K562 (cell line): ENCODE data around the gene GRAMD2B. TPM values are rescaled to one million over a fixed set of nuclear protein-coding genes. Genes with fewer than 3 reads are reported as not detected.

ENCODE experiments used
- ATAC-seq: fragments of 200-7000 bp; cut with Tn5 transposase; 3 replicates; pipeline ENCODE4 v1.9.1; 2020; ENCODE audit warnings: moderate library complexity
- BruUV-seq: library from RNA; stranded (reverse); fragments of 400-500 nt; replicated peaks from 2 replicates; lab custom pipeline; 2021; lab: Mats Ljungman, UMichigan
- CTCF ChIA-PET: fragments of 300-600 bp; formaldehyde crosslinking; extraction: SDS; loops from one replicate; lab custom pipeline; 2021; ENCODE audit warnings: low intra/inter-chr PET ratio; lab: Yijun Ruan, JAX
- POLR2A ChIA-PET: fragments of 300-600, 350-650 bp; sonication (Branson Sonifier 250); formaldehyde crosslinking; extraction: SDS; loops from one replicate; lab custom pipeline; 2021; ENCODE audit warnings: antibody characterized with exemption, inconsistent platforms; lab: Yijun Ruan, JAX
- DNase-seq, 4 experiments: peaks; one replicate each; pipeline versions ENCODE4 v3.0.0 to v3.0.0-alpha.2; 2011 to 2018; ENCODE audit warnings: low spot score in 3 of 4, mixed read lengths in 3 of 4; ENCODE audit errors: extremely low read depth in 1 of 4
- FAIRE-seq: peaks from 2 replicates; lab custom pipeline; 2011; peaks lifted over from hg19 to GRCh38; lab: Jason Lieb, UNC
- H2AFZ ChIP-seq: 2 replicates; pipeline ENCODE4 v1.6.0; 2011; ENCODE audit warnings: low read depth, low read length, control low read depth, inconsistent platforms
- H3K27ac ChIP-seq: fragments of 200-600 bp; 3 replicates; pipeline ENCODE4 v1.8.0; 2011; ENCODE audit warnings: low read depth, mild to moderate bottlenecking, control low read depth, inconsistent platforms, low read length, moderate library complexity, mixed read lengths; ENCODE audit errors: extremely low read depth
- H3K27me3 ChIP-seq, 2 experiments: fragments of 300-600 bp in 1 of 2; 2 replicates in 1 of 2; 3 replicates in 1 of 2; pipeline versions ENCODE4 v1.6.0 to v1.8.0; 2011; ENCODE audit warnings: inconsistent platforms in 2 of 2, low read length in 2 of 2, mild to moderate bottlenecking in 1 of 2, mixed read lengths in 1 of 2, moderate library complexity in 1 of 2; ENCODE audit not compliant: control insufficient read depth in 2 of 2, insufficient read depth in 2 of 2
- H3K36me3 ChIP-seq: fragments of 300-600 bp; 3 replicates; pipeline ENCODE4 v1.8.0; 2011; ENCODE audit warnings: mild to moderate bottlenecking, low read length, inconsistent platforms; ENCODE audit not compliant: control insufficient read depth, insufficient read depth
- H3K4me1 ChIP-seq, 2 experiments: fragments of 200-600 bp in 1 of 2; replicated peaks in 1 of 2; 2 replicates in 1 of 2; 3 replicates in 1 of 2; pipeline versions ENCODE4 v1.5.1 to v1.8.0; 2011; ENCODE audit warnings: inconsistent platforms in 2 of 2, low read length in 2 of 2, mild to moderate bottlenecking in 1 of 2, mixed read lengths in 1 of 2, moderate library complexity in 1 of 2; ENCODE audit not compliant: control insufficient read depth in 2 of 2, insufficient read depth in 2 of 2
- H3K4me2 ChIP-seq: 2 replicates; pipeline ENCODE4 v1.6.1; 2011; ENCODE audit warnings: low read length, control low read depth, inconsistent platforms, mixed read lengths; ENCODE audit not compliant: insufficient read depth
- H3K4me3 ChIP-seq: fragments of 200-600 bp; sonication (generic), shearing (Covaris generic); 2 replicates; pipeline ENCODE4 v1.5.1; 2016; ENCODE audit warnings: control low read depth, inconsistent platforms
- H3K79me2 ChIP-seq: fragments of 200-600 bp; 3 replicates; pipeline ENCODE4 v1.8.0; 2011; ENCODE audit warnings: low read length, inconsistent platforms; ENCODE audit not compliant: control insufficient read depth, insufficient read depth
- H3K9ac ChIP-seq, 2 experiments: 2 replicates each; pipeline versions ENCODE4 v1.6.0 to v1.6.1; 2011; ENCODE audit warnings: low read depth in 2 of 2, low read length in 2 of 2, control low read depth in 1 of 2, inconsistent platforms in 1 of 2, mild to moderate bottlenecking in 1 of 2, mixed read lengths in 1 of 2; ENCODE audit not compliant: insufficient read depth in 1 of 2
- H3K9me1 ChIP-seq: one replicate; pipeline ENCODE4 v1.6.0; 2011; ENCODE audit warnings: inconsistent platforms, mild to moderate bottlenecking, low read length, moderate library complexity; ENCODE audit not compliant: control insufficient read depth, insufficient read depth
- H3K9me3 ChIP-seq: replicated peaks from 2 replicates; pipeline ENCODE4 v1.5.1; 2011; ENCODE audit warnings: low read depth, low read length, inconsistent platforms; ENCODE audit not compliant: control insufficient read depth, insufficient read depth
- H4K20me1 ChIP-seq: replicated peaks from 2 replicates; pipeline ENCODE4 v1.6.1; 2011; ENCODE audit warnings: low read length, inconsistent platforms, mixed read lengths; ENCODE audit not compliant: control insufficient read depth, insufficient read depth
- ARHGAP35 ChIP-seq: fragments of 450-650 bp; IDR thresholded peaks from 2 replicates; pipeline ENCODE4 v1.6.1; 2018; ENCODE audit not compliant: partially characterized antibody
- CHD4 ChIP-seq: fragments of 200-600 bp; sonication (generic); IDR thresholded peaks from 3 replicates; pipeline ENCODE4 v1.6.1; 2012; ENCODE audit warnings: low read depth, mild to moderate bottlenecking, mixed read lengths, low read length, inconsistent platforms; ENCODE audit not compliant: insufficient read depth, insufficient replicate concordance, poor library complexity, severe bottlenecking
- CTBP1 ChIP-seq: fragments of 450-650 bp; IDR thresholded peaks from 2 replicates; pipeline ENCODE4 v1.6.1; 2016; ENCODE audit warnings: borderline replicate concordance
- EWSR1 ChIP-seq: fragments of 450-650 bp; IDR thresholded peaks from 2 replicates; pipeline ENCODE4 v1.6.1; 2018; ENCODE audit warnings: borderline replicate concordance, mild to moderate bottlenecking, low read depth, moderate library complexity; ENCODE audit not compliant: partially characterized antibody
- MAFG ChIP-seq: fragments of 450-650 bp; conservative IDR thresholded peaks from 2 replicates; pipeline ENCODE4 v1.6.1; 2016; ENCODE audit warnings: missing genetic modification characterization, missing compliant biosample characterization
- MCM5 ChIP-seq: fragments of 450-650 bp; IDR thresholded peaks from 2 replicates; pipeline ENCODE4 v1.6.1; 2016; ENCODE audit warnings: low read depth
- MIER1 ChIP-seq: fragments of 450-650 bp; IDR thresholded peaks from 2 replicates; pipeline ENCODE4 v1.6.1; 2016; ENCODE audit warnings: antibody characterized with exemption, mild to moderate bottlenecking, low read depth
- MYBL2 ChIP-seq, 2 experiments: fragments of 450-650 bp in 1 of 2; sonication (generic) in 1 of 2; formaldehyde crosslinking in 1 of 2; IDR thresholded peaks; 2 replicates each; pipeline versions ENCODE4 v1.6.1 to v1.8.1; 2017 to 2022; ENCODE audit warnings: borderline replicate concordance in 1 of 2, inconsistent platforms in 1 of 2, low read depth in 1 of 2, mild to moderate bottlenecking in 1 of 2, missing genetic modification reagents in 1 of 2, moderate library complexity in 1 of 2
- NEUROD1 ChIP-seq: fragments of 150-350 bp; IDR thresholded peaks from 2 replicates; pipeline ENCODE4 v1.6.1; 2014; ENCODE audit warnings: borderline replicate concordance, low read length, low read depth; ENCODE audit not compliant: partially characterized antibody
- RBBP5 ChIP-seq: fragments of 200-600 bp; sonication (generic); IDR thresholded peaks from 2 replicates; pipeline ENCODE4 v1.6.1; 2012; ENCODE audit warnings: borderline replicate concordance, mild to moderate bottlenecking, low read length, control low read depth, inconsistent platforms; ENCODE audit not compliant: insufficient read depth, poor library complexity, severe bottlenecking
- RBFOX2 ChIP-seq: fragments of 200-400 bp; formaldehyde crosslinking; IDR thresholded peaks from 2 replicates; pipeline ENCODE4 v1.6.1; 2017; ENCODE audit warnings: low read depth, mild to moderate bottlenecking, low read length, moderate library complexity
- RCOR1 ChIP-seq, 2 experiments: IDR thresholded peaks; 2 replicates each; pipeline ENCODE4 v1.6.1; 2012; ENCODE audit warnings: low read depth in 2 of 2, low read length in 2 of 2, borderline replicate concordance in 1 of 2, improper control_type of control experiment in 1 of 2
- STAT5A ChIP-seq: IDR thresholded peaks from 2 replicates; pipeline ENCODE4 v1.6.1; 2012; ENCODE audit warnings: low read length, inconsistent platforms, borderline replicate concordance
- TAF1 ChIP-seq: IDR thresholded peaks from 2 replicates; pipeline ENCODE4 v1.6.1; 2011; ENCODE audit warnings: mild to moderate bottlenecking, low read length, moderate library complexity; ENCODE audit not compliant: insufficient read depth, control insufficient read depth, severe bottlenecking; ENCODE audit errors: extremely low read depth
- XRCC4 ChIP-seq: IDR thresholded peaks from one replicate; pipeline ENCODE4 v1.6.1; 2011; ENCODE audit not compliant: insufficient read depth, insufficient read length; ENCODE audit errors: extremely low read depth
- ZC3H4 ChIP-seq: sonication (generic); formaldehyde crosslinking; IDR thresholded peaks from 2 replicates; pipeline ENCODE4 v1.9.0; 2021; ENCODE audit warnings: missing genetic modification reagents, borderline replicate concordance
- ZNF174 ChIP-seq: fragments of 250-450 bp; sonication (Bioruptor Pico); IDR thresholded peaks from 2 replicates; pipeline ENCODE4 v1.4.0; 2020; ENCODE audit warnings: mild to moderate bottlenecking
- ZNF197 ChIP-seq: fragments of 200-800 bp; sonication (Bioruptor generic); IDR thresholded peaks from 2 replicates; pipeline ENCODE4 v1.6.1; 2016; ENCODE audit warnings: low read depth, missing genetic modification characterization, missing compliant biosample characterization
- ZNF436 ChIP-seq: fragments of 250-450, 450-650 bp; sonication (Bioruptor Pico); formaldehyde crosslinking; IDR thresholded peaks from 2 replicates; pipeline ENCODE4 v1.7.0; 2020; ENCODE audit warnings: mild to moderate bottlenecking
- ZNF77 ChIP-seq: fragments of 250-450 bp; sonication (Bioruptor Pico); IDR thresholded peaks from 2 replicates; pipeline ENCODE4 v1.5.0; 2020
- WGBS: fragments of 100-300 bp; shearing (Covaris generic); methylation state at CpG from one replicate; pipeline ENCODE4 v1.1.6; 2016; ENCODE audit warnings: low coverage, mixed read lengths; ENCODE audit not compliant: insufficient coverage; ENCODE audit errors: missing lambda C conversion rate; 5-methylcytosine and 5-hydroxymethylcytosine counted together
- in situ Hi-C: fragments of 300-500 bp; cut with MboI; formaldehyde crosslinking; loops from 4 replicates; pipeline ENCODE4 v1.15.0; 2018; ENCODE audit warnings: inconsistent platforms, mixed read lengths
- intact Hi-C: fragments of 100-400 bp; cut with micrococcal nuclease; formaldehyde crosslinking; loops from 2 replicates; pipeline ENCODE4 v1.14.2; 2022
- polyA plus RNA-seq, 8 experiments: library from polyadenylated mRNA; depleted of rRNA in 4 of 8; stranded (reverse) in 5 of 8; unstranded in 3 of 8; fragments of >200 nt; fragmentation: Nextera tagmentation in 2 of 8; fragmentation: Illumina TruSeq in 1 of 8; extraction: Ambion mirVana in 2 of 8; extraction: Trizol in 1 of 8; gene quantifications; 2 replicates each; pipeline versions ENCODE4 v1.2.1 to v1.2.3, GENCODE V29; 2011 to 2014; ENCODE audit warnings: inconsistent platforms in 1 of 8, missing spikeins in 1 of 8
- total RNA-seq, 7 experiments: library from RNA; depleted of rRNA in 6 of 7; stranded (reverse); fragments of >200 nt in 6 of 7; fragmentation: Illumina TruSeq in 2 of 7; extraction: Trizol in 2 of 7; gene quantifications; 2 replicates each; pipeline versions ENCODE4 v1.2.1 to v1.2.3, GENCODE V29; 2011 to 2021; ENCODE audit warnings: low replicate concordance in 1 of 7
- TF ChIP-seq, protein P1 (sequence below): fragments of 250-450 bp; sonication (Bioruptor Pico); IDR thresholded peaks from 2 replicates; pipeline ENCODE4 v1.9.0; 2021; ENCODE audit warnings: mild to moderate bottlenecking, inconsistent platforms

Gene GRAMD2B
- total and polyA plus RNA-seq, 9 of the 15 experiments (the other 6 are each of a cell fraction or from before 2014, with no cell fraction given) = 0.32 to 4.2 (median 1.4) TPM

DNA sequence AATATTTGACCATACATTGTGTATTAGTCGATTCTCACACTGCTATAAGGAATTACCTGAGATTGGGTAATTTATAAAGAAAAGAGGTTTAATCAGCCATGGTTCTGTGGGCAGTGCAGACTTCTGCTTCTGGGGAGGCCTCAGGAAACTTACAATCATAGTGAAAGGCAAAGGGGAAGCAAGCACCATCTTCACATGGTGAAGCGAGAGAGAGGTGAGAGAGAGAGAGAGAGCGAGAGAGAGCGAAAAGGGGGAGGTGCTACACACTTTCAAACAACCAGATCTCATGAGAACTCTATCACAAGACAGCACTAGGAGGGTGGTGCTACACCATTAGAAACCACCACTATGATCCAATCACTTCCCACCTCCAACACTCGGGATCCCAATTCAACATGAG, 4.1 kb upstream of the GRAMD2B start:
- 6% methylated on average over 5 of the region's 5 CpGs for WGBS

DNA sequence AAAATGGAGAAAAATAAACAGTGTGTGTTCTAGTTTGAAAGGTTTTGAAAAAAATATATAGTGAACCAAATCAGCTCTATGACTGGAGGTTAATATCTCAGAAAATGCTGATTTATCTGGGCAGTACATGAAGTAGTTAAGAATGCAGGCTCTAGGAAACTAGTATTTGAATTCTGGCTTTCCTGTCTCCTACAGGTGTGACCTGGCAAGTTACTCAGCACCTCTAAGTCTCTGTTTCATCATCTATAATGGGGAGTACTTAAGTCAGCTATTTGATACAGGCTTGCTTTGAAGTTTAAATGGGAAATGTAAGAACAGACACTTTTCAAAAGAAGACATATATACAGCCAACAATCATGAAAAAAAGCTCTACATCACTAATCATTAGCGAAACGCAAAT, 5.2 kb downstream of the GRAMD2B start:
- H3K27me3 ChIP-seq = peaks cover 0 to 3% of the 10 kb centered on the region in 2 experiments; a peak in 2 of 5 replicates
- no TSS peak for BruUV-seq
- FAIRE-seq (no peak), DNase-seq (no peak), ATAC-seq (no peak)
- H4K20me1 ChIP-seq = no peaks in the 10 kb centered on the region
- in situ Hi-C loops (no loop called here), intact Hi-C loops (no loop called here)
- no peaks in the 10 kb centered on the region for H3K79me2 ChIP-seq
- H3K4me1 ChIP-seq = peaks cover 0 to 2% of the 10 kb centered on the region in 2 experiments; a peak in 2 of 5 replicates
- WGBS = 4% methylated on average over 2 of the region's 2 CpGs
- no peak overlapping the region for H2AFZ ChIP-seq
- ChIA-PET POLR2A (no interaction called here), CTCF (no interaction called here)
- H3K4me2 ChIP-seq = no peak overlapping the region
- no peaks in the 10 kb centered on the region for H3K36me3 ChIP-seq
- no peak overlapping the region for H3K9ac ChIP-seq
- H3K9me3 ChIP-seq = no peaks in the 10 kb centered on the region
- H3K4me3 ChIP-seq = no peak overlapping the region
- H3K9me1 ChIP-seq = no peaks in the 10 kb centered on the region
- H3K27ac ChIP-seq = no peak overlapping the region
- TF ChIP-seq NEUROD1 (no peak), STAT5A (no peak), ZC3H4 (CRISPR knock-in tag) (no peak), TAF1 (no peak), ZNF174 (CRISPR knock-in tag) (no peak), RBFOX2 (no peak), MIER1 (no peak), MCM5 (no peak), MAFG (tag) (no peak)
- TF ChIP-seq, protein P1, sequence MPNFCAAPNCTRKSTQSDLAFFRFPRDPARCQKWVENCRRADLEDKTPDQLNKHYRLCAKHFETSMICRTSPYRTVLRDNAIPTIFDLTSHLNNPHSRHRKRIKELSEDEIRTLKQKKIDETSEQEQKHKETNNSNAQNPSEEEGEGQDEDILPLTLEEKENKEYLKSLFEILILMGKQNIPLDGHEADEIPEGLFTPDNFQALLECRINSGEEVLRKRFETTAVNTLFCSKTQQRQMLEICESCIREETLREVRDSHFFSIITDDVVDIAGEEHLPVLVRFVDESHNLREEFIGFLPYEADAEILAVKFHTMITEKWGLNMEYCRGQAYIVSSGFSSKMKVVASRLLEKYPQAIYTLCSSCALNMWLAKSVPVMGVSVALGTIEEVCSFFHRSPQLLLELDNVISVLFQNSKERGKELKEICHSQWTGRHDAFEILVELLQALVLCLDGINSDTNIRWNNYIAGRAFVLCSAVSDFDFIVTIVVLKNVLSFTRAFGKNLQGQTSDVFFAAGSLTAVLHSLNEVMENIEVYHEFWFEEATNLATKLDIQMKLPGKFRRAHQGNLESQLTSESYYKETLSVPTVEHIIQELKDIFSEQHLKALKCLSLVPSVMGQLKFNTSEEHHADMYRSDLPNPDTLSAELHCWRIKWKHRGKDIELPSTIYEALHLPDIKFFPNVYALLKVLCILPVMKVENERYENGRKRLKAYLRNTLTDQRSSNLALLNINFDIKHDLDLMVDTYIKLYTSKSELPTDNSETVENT (CRISPR knock-in tag) = no peak

More for the DNA sequence above, 4.1 kb upstream of the GRAMD2B start:
- no peaks in the 10 kb centered on the region for H4K20me1 ChIP-seq
- no peak overlapping the region for H3K9ac ChIP-seq
- H2AFZ ChIP-seq = no peak overlapping the region
- in situ Hi-C loops = no loop called here
- H3K27me3 ChIP-seq = peaks cover 0 to 4% of the 10 kb centered on the region in 2 experiments; a peak in 1 of 5 replicates
- no peaks in the 10 kb centered on the region for H3K9me1 ChIP-seq
- no TSS peak for BruUV-seq
- H3K4me3 ChIP-seq = no peak overlapping the region
- FAIRE-seq = no peak
- H3K4me1 ChIP-seq = peaks cover 0 to 6% of the 10 kb centered on the region in 2 experiments; a peak in 2 of 5 replicates
- H3K27ac ChIP-seq = no peak overlapping the region
- H3K36me3 ChIP-seq = no peaks in the 10 kb centered on the region
- H3K9me3 ChIP-seq = no peaks in the 10 kb centered on the region
- H3K4me2 ChIP-seq = no peak overlapping the region
- H3K79me2 ChIP-seq = no peaks in the 10 kb centered on the region
- CTCF ChIA-PET = no interaction called here
- no peak for TF ChIP-seq ZNF77 (CRISPR knock-in tag)
- no peak for TF ChIP-seq EWSR1
- TF ChIP-seq CTBP1 = no peak
- TF ChIP-seq XRCC4 = no peak
- TF ChIP-seq CHD4 = no peak
- no peak for TF ChIP-seq ZNF436
- no peak for TF ChIP-seq ARHGAP35
- TF ChIP-seq MYBL2 (IDR thresholded peaks at IDR 0.05; ENCODE audit: low read depth) = no peak
- TF ChIP-seq MYBL2 (CRISPR knock-in tag; IDR thresholded peaks at IDR 0.05; ENCODE audit: borderline replicate concordance) = no peak
- no peak for TF ChIP-seq RBBP5
- no peak for TF ChIP-seq ZNF197 (CRISPR knock-in tag)
- no peak for TF ChIP-seq RCOR1 (IDR thresholded peaks at IDR 0.05; ENCODE audit: borderline replicate concordance in 1 of 2, low read depth in 2 of 2, low read length in 2 of 2)
- TF ChIP-seq, all 486 proteins: peak for 0
- ATAC-seq = no peak
- intact Hi-C loops = no loop called here
- no peak for DNase-seq
- POLR2A ChIA-PET = no interaction called here
